Breast epithelium (tissue), 4 donors: ENCODE data around the gene PTPRN. TPM values are rescaled to one million over a fixed set of nuclear protein-coding genes. Genes with fewer than 3 reads are reported as not detected.
A peak's percentile ranks its signal among the peaks of the same experiment; 100 is the strongest.

Experiments
- DNase-seq, 2 donors: peaks; one replicate each; pipeline ENCODE4 v3.0.0-alpha.2; 2019; ENCODE audit warnings: low spot score in 2 of 2
- H3K27ac ChIP-seq, 2 donors: fragments of 200-600 bp; sonication (generic) in 1 of 2; one replicate each; pipeline ENCODE4 v1.5.1; 2016 to 2019; ENCODE audit warnings: mild to moderate bottlenecking in 1 of 2
- H3K27me3 ChIP-seq, 2 donors: fragments of 200-600 bp; sonication (generic) in 1 of 2; one replicate each; pipeline versions ENCODE4 v1.5.1 to v1.6.0; 2017 to 2019; ENCODE audit warnings: control low read depth in 1 of 2, mild to moderate bottlenecking in 1 of 2
- H3K36me3 ChIP-seq: fragments of 200-600 bp; one replicate; pipeline ENCODE4 v1.5.1; 2019
- H3K4me1 ChIP-seq, 2 donors: fragments of 200-600 bp; sonication (generic); one replicate each; pipeline ENCODE4 v1.5.1; 2016 to 2019; ENCODE audit warnings: control low read depth in 1 of 2
- H3K4me3 ChIP-seq, 3 donors: fragments of 200-600 bp; sonication (generic); 1 replicate in 2 of 3; 2 replicates in 1 of 3; pipeline ENCODE4 v1.5.1; 2016 to 2019; ENCODE audit warnings: mild to moderate bottlenecking in 3 of 3, moderate library complexity in 2 of 3
- H3K9me3 ChIP-seq, 2 donors: fragments of 200-600 bp; sonication (generic) in 1 of 2; one replicate each; pipeline ENCODE4 v1.5.1; 2016 to 2019; ENCODE audit warnings: control low read depth in 1 of 2
- CTCF ChIP-seq, 3 donors: fragments of 450-650 bp; IDR thresholded peaks; one replicate each; pipeline ENCODE4 v1.5.1; 2016 to 2017; ENCODE audit warnings: antibody characterized with exemption in 3 of 3, mild to moderate bottlenecking in 3 of 3, moderate library complexity in 3 of 3
- POLR2A ChIP-seq: fragments of 450-650 bp; IDR thresholded peaks from one replicate; pipeline ENCODE4 v1.6.1; 2016; ENCODE audit warnings: antibody characterized with exemption, mild to moderate bottlenecking, moderate library complexity
- POLR2AphosphoS5 ChIP-seq, 3 donors: sonication (generic); formaldehyde crosslinking; IDR thresholded peaks; one replicate each; pipeline ENCODE4 v1.6.1; 2017; ENCODE audit warnings: antibody characterized with exemption in 3 of 3
- intact Hi-C: fragments of 100-400 bp; cut with DNase I; formaldehyde crosslinking; loops from one replicate; pipeline ENCODE4 v1.15.1; 2023; ENCODE audit warnings: low total_unique reads
- total RNA-seq, 3 donors: library from RNA; depleted of rRNA; stranded (reverse); fragments of >200 nt; gene quantifications; one replicate each; pipeline ENCODE4 v1.1.0, GENCODE V29; 2016

The PTPRN gene
- total RNA-seq, 3 donors from 2014 or later: 0.33 to 0.44 TPM; not detected in 1

GRCh38 chr2:219244789-219245147 is 64.4 kb downstream of the PTPRN start:
- Histone ChIP-seq H3K27ac (peak overlapping the region; percentile 98), H3K27me3 (no peaks in the 10 kb centered on the region), H3K4me3 (peak overlapping the region; percentile 73 to 93 (median 82)), H3K4me1 (peaks cover 12 to 16% of the 10 kb centered on the region in 2 donors), H3K9me3 (no peaks in the 10 kb centered on the region), H3K36me3 (no peaks in the 10 kb centered on the region)
- TF ChIP-seq POLR2AphosphoS5 (IDR thresholded peaks at IDR 0.05) (no peak), POLR2A (no peak), CTCF (IDR thresholded peaks at IDR 0.05) (no peak)
- intact Hi-C loops: no loop called here
- no peak for DNase-seq

GRCh38 chr2:219243291-219243761 is 65.9 kb downstream of the PTPRN start:
- peak overlapping the region; percentile 70 to 89 for H3K27ac ChIP-seq
- DNase-seq: peak in 1 of 2 donors; percentile 69
- H3K9me3 ChIP-seq: no peaks in the 10 kb centered on the region
- no peaks in the 10 kb centered on the region for H3K27me3 ChIP-seq
- H3K36me3 ChIP-seq: no peaks in the 10 kb centered on the region
- TF ChIP-seq POLR2AphosphoS5 (IDR thresholded peaks at IDR 0.05) (peak in 1 of 3 donors; percentile 46), POLR2A (no peak)
- intact Hi-C loops: no loop called here
- peaks cover 7 to 9% of the 10 kb centered on the region in 2 donors for H3K4me1 ChIP-seq
- peak overlapping the region; percentile 31 to 67 (median 43) for H3K4me3 ChIP-seq

Other genes starting within 250 kb of the PTPRN start
- gene IHH, start 248.5 kb downstream of the PTPRN start, total RNA-seq: under 1 TPM in 2 of 3 donors, not detected in 1; 0.16 to 0.66 TPM
- gene NHEJ1, start 148.6 kb downstream of the PTPRN start, total RNA-seq: 10 to 100 TPM; 13.4 to 19.8 (median 17.6) TPM
- 1 to 10 TPM in 2 of 3 donors, under 1 TPM in 1; 0.48 to 3.4 (median 2.0) TPM for gene SLC23A3, start 139.4 kb downstream of the PTPRN start, total RNA-seq
- 10 to 100 TPM; 37.0 to 60.3 (median 37.2) TPM for gene CNPPD1, start 132.5 kb downstream of the PTPRN start, total RNA-seq
- 10 to 100 TPM; 58.7 to 79.7 (median 66.3) TPM for gene RETREG2, start 131.1 kb downstream of the PTPRN start, total RNA-seq
- 10 to 100 TPM; 43.6 to 52.0 (median 45.0) TPM for gene ZFAND2B, start 102.6 kb downstream of the PTPRN start, total RNA-seq
- 10 to 100 TPM; 14.5 to 26.9 (median 18.9) TPM for gene ABCB6, start 90.4 kb downstream of the PTPRN start, total RNA-seq
- 10 to 100 TPM; 35.6 to 44.5 (median 37.0) TPM for gene ATG9A, start 79.8 kb downstream of the PTPRN start, total RNA-seq
- 100 to 1,000 TPM in 1 of 3 donors, 10 to 100 TPM in 2; 29.3 to 101 (median 67.8) TPM for gene ANKZF1, start 79.6 kb downstream of the PTPRN start, total RNA-seq
- gene GLB1L, start 64.0 kb downstream of the PTPRN start, total RNA-seq: 10 to 100 TPM; 10.2 to 15.7 (median 11.8) TPM
- 10 to 100 TPM; 13.1 to 18.1 (median 16.4) TPM for gene STK16, start 63.9 kb downstream of the PTPRN start, total RNA-seq
- gene TUBA4B, start 56.2 kb downstream of the PTPRN start, total RNA-seq: under 1 TPM in 1 of 3 donors, not detected in 2; 0.16 TPM
- 10 to 100 TPM in 2 of 3 donors, 1 to 10 TPM in 1; 5.4 to 73.3 (median 48.8) TPM for gene TUBA4A, start 55.5 kb downstream of the PTPRN start, total RNA-seq
- gene DNAJB2, start 30.0 kb downstream of the PTPRN start, total RNA-seq: 10 to 100 TPM; 49.9 to 88.3 (median 59.0) TPM
- not detected for gene RESP18, start 23.3 kb upstream of the PTPRN start, total RNA-seq
- gene DNPEP, start 78.5 kb upstream of the PTPRN start, total RNA-seq: 10 to 100 TPM; 49.8 to 81.9 (median 79.0) TPM
- gene DES, start 109.0 kb upstream of the PTPRN start, total RNA-seq: 10 to 100 TPM; 17.1 to 29.6 (median 29.5) TPM
- gene SPEG, start 125.4 kb upstream of the PTPRN start, total RNA-seq: 10 to 100 TPM in 2 of 3 donors, under 1 TPM in 1; 0.32 to 36.6 (median 21.0) TPM
- gene GMPPA, start 189.5 kb upstream of the PTPRN start, total RNA-seq: 10 to 100 TPM; 15.7 to 33.4 (median 29.7) TPM
- gene ASIC4, start 205.1 kb upstream of the PTPRN start, total RNA-seq: under 1 TPM in 1 of 3 donors, not detected in 2; 0.44 TPM
- 10 to 100 TPM; 46.5 to 58.9 (median 49.0) TPM for gene CHPF, start 234.4 kb upstream of the PTPRN start, total RNA-seq
- 1 to 10 TPM; 1.6 to 1.9 (median 1.8) TPM for gene TMEM198, start 234.6 kb upstream of the PTPRN start, total RNA-seq